ENCODE data around the gene ZNF451.
"Not testable (repeated sequence)": the region's sequence is repeated elsewhere in the genome, so short reads cannot be mapped to it uniquely, and the experiment has no call there.

Gene ZNF451, protein sequence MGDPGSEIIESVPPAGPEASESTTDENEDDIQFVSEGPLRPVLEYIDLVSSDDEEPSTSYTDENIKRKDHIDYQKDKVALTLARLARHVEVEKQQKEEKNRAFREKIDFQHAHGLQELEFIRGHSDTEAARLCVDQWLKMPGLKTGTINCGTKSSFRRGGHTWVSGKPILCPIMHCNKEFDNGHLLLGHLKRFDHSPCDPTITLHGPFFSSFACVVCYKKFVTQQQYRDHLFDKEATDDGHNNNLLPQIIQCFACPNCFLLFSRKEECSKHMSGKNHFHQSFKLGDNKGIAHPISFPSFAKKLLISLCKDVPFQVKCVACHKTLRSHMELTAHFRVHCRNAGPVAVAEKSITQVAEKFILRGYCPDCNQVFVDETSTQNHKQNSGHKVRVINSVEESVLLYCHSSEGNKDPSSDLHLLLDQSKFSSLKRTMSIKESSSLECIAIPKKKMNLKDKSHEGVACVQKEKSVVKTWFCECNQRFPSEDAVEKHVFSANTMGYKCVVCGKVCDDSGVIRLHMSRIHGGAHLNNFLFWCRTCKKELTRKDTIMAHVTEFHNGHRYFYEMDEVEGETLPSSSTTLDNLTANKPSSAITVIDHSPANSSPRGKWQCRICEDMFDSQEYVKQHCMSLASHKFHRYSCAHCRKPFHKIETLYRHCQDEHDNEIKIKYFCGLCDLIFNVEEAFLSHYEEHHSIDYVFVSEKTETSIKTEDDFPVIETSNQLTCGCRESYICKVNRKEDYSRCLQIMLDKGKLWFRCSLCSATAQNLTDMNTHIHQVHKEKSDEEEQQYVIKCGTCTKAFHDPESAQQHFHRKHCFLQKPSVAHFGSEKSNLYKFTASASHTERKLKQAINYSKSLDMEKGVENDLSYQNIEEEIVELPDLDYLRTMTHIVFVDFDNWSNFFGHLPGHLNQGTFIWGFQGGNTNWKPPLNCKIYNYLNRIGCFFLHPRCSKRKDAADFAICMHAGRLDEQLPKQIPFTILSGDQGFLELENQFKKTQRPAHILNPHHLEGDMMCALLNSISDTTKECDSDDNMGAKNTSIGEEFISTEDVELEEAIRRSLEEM

GRCh38 chr6:57089687-57090457, at the start of gene ZNF451:
ZNF451 (plus strand) TSS chr6:57090188; CDS start chr6:57090254, 66 bp downstream.
- peak; percentile 97 for DNase-seq

DNA sequence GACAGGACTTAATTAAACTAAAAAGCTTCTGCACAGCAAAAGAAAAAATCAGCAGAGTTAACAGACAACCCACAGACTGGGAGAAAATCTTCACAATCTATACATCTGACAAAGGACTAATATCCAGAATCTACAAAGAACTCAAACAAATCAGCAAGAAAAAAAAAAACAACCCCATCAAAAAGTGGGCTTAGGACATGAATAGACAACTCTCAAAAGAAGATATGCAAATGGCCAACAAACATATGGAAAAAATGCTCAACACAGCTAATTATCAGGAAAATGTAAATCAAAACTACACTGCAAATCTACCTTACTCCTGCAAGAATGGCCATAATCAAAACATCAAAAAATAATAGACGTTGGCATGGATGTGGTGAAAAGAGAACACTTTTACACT, 45.9 kb upstream of the ZNF451 start:
- DNase-seq = not testable (repeated sequence)

DNA sequence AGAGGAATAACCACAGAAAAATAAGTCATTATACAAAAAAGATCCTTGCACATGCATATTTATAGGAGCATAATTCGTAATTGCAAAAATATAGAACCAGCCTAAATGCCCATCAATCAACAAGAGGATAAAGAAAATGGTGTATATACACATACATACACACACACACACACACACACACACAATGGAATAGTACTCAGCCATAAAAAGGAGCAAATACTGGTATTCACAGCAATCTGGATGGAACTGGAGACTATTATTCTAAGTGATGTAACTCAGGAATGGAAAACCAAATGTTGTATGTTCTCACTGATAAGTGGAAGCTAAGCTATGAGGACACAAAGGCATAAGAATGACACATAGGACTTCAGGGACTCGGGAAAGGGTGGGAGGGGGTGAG, 45.4 kb upstream of the ZNF451 start:
- no peak for DNase-seq

DNA sequence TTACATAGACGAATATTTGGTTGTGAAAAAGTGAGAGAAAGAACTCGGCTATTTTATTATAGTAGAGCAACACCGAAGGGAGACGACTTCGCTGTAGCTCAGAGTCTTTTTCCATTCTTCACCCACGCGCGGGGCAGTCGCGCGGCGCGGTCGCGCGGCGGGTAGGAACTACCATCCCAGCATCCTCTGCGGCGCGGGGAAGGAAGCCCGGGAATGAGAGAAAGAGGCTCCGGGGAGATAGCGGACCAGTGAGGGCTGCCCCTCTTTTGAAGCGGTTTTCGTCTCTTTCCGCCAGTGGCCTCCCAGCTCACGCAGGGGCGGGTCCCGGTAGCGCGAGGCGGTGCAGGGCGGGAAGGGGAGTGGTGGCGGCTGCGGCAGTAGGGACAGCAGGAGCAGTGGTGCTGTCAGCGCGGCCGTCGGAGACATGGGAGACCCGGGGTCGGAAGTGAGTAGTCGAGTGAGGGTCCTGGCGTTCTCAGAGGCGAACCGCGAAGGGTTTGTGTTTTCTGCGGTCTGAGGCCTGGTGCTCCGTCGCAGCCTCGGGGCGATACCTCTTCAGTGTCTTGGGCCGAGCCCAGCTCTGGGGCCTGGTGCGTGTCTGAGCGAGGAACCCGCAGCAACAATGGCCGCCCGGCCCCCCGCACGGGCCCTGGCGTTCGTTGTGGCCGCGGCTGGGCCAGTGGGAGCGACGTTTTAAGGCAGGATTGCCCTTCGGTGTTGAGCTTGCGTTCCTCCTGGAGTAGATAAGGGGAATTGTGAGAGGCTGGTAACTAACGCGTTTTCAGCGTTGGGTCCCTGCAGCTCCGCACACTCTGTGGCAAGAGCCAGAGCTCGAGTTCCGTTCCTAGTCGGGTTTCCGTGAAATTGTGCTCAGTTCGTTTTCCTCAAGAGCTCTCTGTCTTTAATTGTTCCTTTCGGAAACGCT, 43.4 kb upstream of the ZNF451 start, which contains the start of gene KIAA1586:
KIAA1586 (plus strand) TSS at position 362 of the 925 bp plus-strand sequence; CDS start at position 425, 63 bp downstream.
- peak; percentile 82 for DNase-seq

- not testable (repeated sequence) for DNase-seq
Observed at GRCh38 chr6:57047257-57047585, 42.8 kb upstream of the ZNF451 start.

- DNase-seq = not testable (repeated sequence)
Observed at GRCh38 chr6:57047859-57048258, 42.1 kb upstream of the ZNF451 start.

DNA sequence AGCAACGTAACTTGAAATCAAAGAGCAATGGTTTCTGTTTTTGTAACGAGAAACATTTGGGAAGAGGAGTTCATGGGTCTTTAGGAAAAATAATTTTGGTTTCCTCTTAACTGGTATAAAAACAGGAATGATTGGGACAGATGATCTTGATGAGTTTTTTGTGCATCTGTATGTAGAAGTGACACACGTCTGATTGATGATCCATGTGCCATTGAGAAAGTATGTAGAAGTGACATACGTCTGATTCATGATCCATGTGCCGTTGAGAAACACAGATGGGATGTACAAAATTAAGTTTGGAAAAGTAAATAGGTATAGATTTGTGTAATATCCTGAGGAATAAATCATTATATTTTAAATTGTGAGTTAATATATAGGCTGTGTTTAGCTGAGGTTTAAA, 41.4 kb upstream of the ZNF451 start:
- DNase-seq = no peak

DNA sequence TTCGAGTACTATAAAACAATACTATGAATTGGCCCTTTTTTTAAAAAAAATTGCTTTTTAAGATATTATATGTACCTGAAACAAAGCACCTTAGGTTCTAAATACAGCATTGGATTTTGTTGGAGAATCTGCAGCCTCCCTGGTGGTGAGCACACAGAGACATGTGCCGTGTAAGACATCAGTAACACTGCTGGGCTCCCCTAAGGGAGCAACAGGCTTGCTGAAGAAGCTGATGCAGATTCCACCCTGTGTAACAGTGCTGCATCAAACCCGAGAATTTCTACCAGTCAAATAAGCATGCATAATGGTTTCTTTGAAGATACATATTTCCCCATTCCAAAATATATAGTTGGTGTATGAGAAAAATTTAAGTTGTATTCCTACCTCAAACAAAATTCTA, 26.1 kb upstream of the ZNF451 start:
- no peak for DNase-seq

DNA sequence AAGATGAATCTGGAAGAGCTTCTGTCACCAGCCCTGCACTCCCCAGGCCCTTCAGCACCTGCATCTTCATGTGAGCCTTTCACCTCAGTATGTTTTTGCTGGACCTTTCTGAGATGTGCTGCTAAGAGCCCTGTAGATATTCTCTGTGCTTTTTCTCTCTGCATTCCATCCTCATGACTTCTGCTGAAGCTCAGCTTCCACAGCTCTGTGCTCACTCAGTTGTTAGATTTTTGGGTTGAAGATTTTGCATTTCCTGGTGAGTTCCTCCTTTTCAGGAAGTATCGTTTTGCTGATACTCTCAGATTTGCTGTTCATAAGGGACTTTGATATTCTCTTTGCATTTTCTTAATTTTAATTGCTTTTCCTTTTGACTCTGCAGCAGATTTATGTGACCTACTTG, 25.2 kb upstream of the ZNF451 start:
- no peak for DNase-seq

GRCh38 chr6:57068061-57068460, 21.9 kb upstream of the ZNF451 start:
- DNase-seq = no peak

- DNase-seq = no peak
Observed at GRCh38 chr6:57069228-57069627, 20.8 kb upstream of the ZNF451 start.

DNA sequence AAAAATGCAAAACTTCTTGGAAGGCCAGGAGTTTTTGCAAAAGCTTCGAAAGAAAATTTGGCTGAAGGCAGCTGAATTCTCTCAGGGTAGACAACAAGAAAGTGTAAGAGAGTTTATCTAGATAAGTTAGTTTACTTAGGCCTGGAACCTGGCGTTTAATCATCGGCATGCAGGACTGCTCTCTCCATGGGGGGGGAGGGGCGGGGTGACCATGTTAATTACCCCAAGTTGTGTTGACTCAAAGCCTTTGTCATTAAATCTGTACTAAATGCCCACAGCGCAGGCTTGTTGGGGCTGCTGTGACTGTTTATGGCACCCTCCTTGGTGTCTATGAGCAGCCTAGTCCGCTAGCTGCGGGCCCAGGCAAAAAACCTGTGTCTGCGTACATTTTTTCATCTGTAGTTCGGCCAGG, 20.1 kb upstream of the ZNF451 start:
- DNase-seq = no peak

DNA sequence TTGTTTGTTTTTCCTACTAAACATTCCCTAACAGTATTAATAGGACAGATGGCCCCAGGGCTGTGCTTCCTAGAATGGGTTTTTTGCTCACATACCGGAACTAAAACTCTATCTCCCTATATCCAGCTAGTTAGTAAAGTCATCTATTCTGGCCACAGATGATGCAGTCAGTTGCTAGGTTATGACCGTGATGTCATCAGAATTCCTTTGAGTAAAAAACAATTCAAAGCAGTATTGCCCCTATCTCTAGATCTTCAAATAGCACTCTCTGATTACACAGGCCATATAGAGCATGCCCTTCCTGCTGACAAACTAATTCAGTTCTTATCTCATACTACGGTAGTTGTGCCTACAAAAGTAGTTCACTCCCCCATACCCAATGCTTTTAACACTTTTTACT, 17.9 kb upstream of the ZNF451 start:
- no peak for DNase-seq

DNA sequence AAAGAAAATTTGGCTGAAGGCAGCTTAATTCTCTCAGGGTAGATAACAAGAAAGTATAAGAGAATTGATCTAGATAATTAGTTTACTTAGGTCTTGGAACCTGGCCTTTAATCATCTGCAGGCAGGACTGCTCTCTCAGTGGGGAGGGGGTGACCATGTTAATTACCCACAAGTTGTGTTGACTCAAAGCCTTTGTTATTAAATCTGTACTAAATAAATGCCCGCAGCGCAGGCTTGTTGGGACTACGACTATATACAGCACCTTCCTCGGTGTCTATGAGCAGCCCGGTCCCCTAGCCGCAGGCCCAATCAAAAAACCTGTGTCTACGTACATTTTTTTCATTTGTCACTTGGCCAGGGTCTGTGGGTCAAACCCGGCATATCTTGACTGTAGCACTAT, 15.6 kb upstream of the ZNF451 start:
- DNase-seq = no peak

GRCh38 chr6:57075092-57075491, 14.9 kb upstream of the ZNF451 start:
- no peak for DNase-seq

DNA sequence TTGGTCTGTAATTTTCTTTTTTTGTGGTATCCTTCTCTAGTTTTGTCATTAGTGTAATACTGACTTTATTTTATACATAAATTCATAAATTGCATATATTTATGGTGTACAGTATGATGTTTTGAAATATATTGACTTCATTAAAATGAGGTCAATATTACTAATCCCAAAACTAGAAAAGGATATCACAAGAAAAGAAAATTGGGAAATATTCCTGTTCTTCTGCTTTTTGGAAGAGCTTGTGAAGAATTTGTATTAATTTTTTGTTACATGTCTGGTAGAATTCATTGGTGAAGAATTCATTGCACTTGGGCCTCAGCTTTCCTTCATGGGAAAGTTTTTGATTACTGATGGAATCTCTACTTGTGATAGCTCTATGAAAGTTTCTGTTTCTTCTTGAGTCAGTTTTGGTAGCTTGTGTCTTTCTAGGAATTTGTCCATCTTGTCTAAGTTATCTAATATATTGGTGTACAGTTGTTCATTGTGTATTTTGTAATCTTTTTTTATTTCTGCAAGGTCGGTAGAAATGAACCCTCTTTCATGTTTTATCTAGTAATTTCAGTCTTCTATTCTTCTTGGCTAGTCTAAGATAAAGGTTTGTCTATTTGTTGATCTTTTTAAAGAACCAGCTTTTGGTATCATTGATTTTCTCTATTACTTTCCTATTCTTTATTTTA, 11.3 kb upstream of the ZNF451 start:
- DNase-seq = no peak

- no peak for DNase-seq
Observed at GRCh38 chr6:57085471-57085870, 4.5 kb upstream of the ZNF451 start.

DNA sequence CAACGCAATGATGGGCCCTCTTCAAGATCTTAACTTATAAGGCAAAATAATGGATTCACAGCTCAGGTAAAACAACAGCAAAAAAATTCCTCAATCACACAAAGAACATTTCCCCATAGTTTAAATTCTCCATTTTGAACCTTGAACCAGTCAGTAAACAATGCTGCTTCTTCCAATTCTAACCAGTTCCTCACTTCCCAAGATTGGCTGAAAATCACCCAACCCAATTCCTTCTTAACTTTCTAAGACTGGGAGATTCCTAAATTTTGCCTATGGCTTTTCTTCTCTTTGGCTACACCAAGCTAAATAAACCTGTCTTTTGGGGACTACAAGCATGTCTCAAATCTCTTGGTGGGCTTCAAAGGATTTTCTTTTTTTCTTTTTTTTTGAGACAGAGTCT, 3.1 kb upstream of the ZNF451 start:
- no peak for DNase-seq

- no peak for DNase-seq
Observed at GRCh38 chr6:57087916-57088315, 2.1 kb upstream of the ZNF451 start.

- no peak for DNase-seq
Observed at GRCh38 chr6:57089265-57089664, 723 bp upstream of the ZNF451 start.

- DNase-seq = not testable (repeated sequence)
Observed at GRCh38 chr6:57090458-57091067, 575 bp downstream of the ZNF451 start.

Data from activated naive CD4-positive, alpha-beta T cell treated with anti-CD3 and anti-CD28 coated beads, Interleukin-2, amount 50 U/mL, for 16 hours (primary cell).